ENCODE data around the gene SH2D2A.

DNA sequence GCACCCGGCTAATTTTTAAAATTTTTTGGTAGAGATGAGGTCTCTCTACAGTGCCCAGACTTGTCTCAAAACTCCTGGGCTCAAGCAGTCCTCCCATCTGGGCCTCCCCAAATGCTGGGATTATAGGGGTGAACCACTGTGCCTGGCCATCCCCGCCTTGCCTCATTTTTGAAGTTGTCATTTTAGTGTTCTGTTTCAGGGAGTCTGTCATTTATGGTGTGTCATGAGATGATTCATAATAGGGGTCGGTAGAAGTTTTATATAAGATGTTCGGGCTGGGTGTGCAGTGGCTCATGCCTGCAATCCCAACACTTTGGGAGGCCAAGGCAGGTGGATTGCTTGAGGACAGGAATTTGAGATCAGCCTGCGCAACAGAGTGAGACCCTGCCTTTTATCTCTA is 40.8 kb downstream of the SH2D2A start:
- TF ChIP-seq, protein P1, sequence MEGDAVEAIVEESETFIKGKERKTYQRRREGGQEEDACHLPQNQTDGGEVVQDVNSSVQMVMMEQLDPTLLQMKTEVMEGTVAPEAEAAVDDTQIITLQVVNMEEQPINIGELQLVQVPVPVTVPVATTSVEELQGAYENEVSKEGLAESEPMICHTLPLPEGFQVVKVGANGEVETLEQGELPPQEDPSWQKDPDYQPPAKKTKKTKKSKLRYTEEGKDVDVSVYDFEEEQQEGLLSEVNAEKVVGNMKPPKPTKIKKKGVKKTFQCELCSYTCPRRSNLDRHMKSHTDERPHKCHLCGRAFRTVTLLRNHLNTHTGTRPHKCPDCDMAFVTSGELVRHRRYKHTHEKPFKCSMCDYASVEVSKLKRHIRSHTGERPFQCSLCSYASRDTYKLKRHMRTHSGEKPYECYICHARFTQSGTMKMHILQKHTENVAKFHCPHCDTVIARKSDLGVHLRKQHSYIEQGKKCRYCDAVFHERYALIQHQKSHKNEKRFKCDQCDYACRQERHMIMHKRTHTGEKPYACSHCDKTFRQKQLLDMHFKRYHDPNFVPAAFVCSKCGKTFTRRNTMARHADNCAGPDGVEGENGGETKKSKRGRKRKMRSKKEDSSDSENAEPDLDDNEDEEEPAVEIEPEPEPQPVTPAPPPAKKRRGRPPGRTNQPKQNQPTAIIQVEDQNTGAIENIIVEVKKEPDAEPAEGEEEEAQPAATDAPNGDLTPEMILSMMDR (IDR thresholded peaks at IDR 0.05) = no peak
- TF ChIP-seq POLR2A (IDR thresholded peaks at IDR 0.05) = no peak

Data from tibial nerve (tissue), 3 donors.